8988T (cell line): ENCODE data around the gene CADM1.

Experiments
- DNase-seq: peaks from one replicate; pipeline ENCODE4 v3.0.0; 2011

The CADM1 gene

GRCh38 chr11:115144014-115144413, 360.2 kb downstream of the CADM1 start:
- DNase-seq: no peak

- DNase-seq: no peak
Observed at GRCh38 chr11:115141231-115142114, 362.7 kb downstream of the CADM1 start.

- DNase-seq: no peak
Observed at GRCh38 chr11:115135936-115136335, 368.3 kb downstream of the CADM1 start.

- no peak for DNase-seq
Observed at GRCh38 chr11:115134926-115135325, 369.3 kb downstream of the CADM1 start.

- no peak for DNase-seq
Observed at GRCh38 chr11:115133475-115134209, 370.6 kb downstream of the CADM1 start.

GRCh38 chr11:115132436-115133228, 371.6 kb downstream of the CADM1 start:
- no peak for DNase-seq

GRCh38 chr11:115129473-115130289, 374.5 kb downstream of the CADM1 start:
- DNase-seq: no peak

GRCh38 chr11:115128226-115128625, 376.0 kb downstream of the CADM1 start:
- DNase-seq: no peak

- DNase-seq: no peak
Observed at GRCh38 chr11:115127790-115128189, 376.4 kb downstream of the CADM1 start.

GRCh38 chr11:115126515-115127208, 377.6 kb downstream of the CADM1 start:
- no peak for DNase-seq

GRCh38 chr11:115126092-115126491, 378.1 kb downstream of the CADM1 start:
- no peak for DNase-seq

- no peak for DNase-seq
Observed at GRCh38 chr11:115124786-115125185, 379.4 kb downstream of the CADM1 start.

- DNase-seq: no peak
Observed at GRCh38 chr11:115123641-115124040, 380.6 kb downstream of the CADM1 start.

- no peak for DNase-seq
Observed at GRCh38 chr11:115122274-115122673, 381.9 kb downstream of the CADM1 start.
